GM23338 (cell line): ENCODE measurements around the gene RSPH6A.

ENCODE experiments used
- CREB1 ChIP-seq: fragments of 250-450 bp; sonication (Bioruptor Pico); IDR thresholded peaks from 2 replicates; pipeline ENCODE4 v1.5.0; 2020; ENCODE audit warnings: low read depth, mild to moderate bottlenecking, moderate library complexity
- EZH2 ChIP-seq: fragments of 200-600 bp; sonication (generic); IDR thresholded peaks from one replicate; pipeline ENCODE4 v1.8.0; 2017; ENCODE audit warnings: antibody characterized with exemption, mild to moderate bottlenecking, low read depth; ENCODE audit not compliant: unreplicated experiment
- EZH2phosphoT487 ChIP-seq: fragments of 200-600 bp; sonication (generic); IDR thresholded peaks from one replicate; pipeline ENCODE4 v1.8.1; 2018; ENCODE audit warnings: antibody characterized with exemption; ENCODE audit not compliant: unreplicated experiment
- NANOG ChIP-seq: IDR thresholded peaks from 2 replicates; pipeline ENCODE4 v1.6.1; 2016; ENCODE audit warnings: antibody characterized with exemption, borderline replicate concordance
- POLR2AphosphoS5 ChIP-seq: IDR thresholded peaks from 2 replicates; pipeline ENCODE4 v1.6.1; 2016; ENCODE audit warnings: antibody characterized with exemption, low read depth
- STAT1 ChIP-seq: IDR thresholded peaks from one replicate; pipeline ENCODE4 v1.6.1; 2016; ENCODE audit warnings: antibody characterized with exemption; ENCODE audit not compliant: unreplicated experiment
- TF ChIP-seq, protein P1 (sequence below): IDR thresholded peaks from one replicate; pipeline ENCODE4 v1.6.1; 2018; ENCODE audit warnings: antibody characterized with exemption; ENCODE audit not compliant: unreplicated experiment
- TF ChIP-seq, protein P2 (sequence below), 2 experiments: fragments of 200-600 bp in 1 of 2; sonication (generic) in 1 of 2; conservative IDR thresholded peaks; 2 replicates each; pipeline versions ENCODE4 v1.5.1 to v1.6.1; 2016 to 2017; ENCODE audit warnings: antibody characterized with exemption in 2 of 2, low read depth in 2 of 2, mild to moderate bottlenecking in 2 of 2, moderate library complexity in 1 of 2

DNA sequence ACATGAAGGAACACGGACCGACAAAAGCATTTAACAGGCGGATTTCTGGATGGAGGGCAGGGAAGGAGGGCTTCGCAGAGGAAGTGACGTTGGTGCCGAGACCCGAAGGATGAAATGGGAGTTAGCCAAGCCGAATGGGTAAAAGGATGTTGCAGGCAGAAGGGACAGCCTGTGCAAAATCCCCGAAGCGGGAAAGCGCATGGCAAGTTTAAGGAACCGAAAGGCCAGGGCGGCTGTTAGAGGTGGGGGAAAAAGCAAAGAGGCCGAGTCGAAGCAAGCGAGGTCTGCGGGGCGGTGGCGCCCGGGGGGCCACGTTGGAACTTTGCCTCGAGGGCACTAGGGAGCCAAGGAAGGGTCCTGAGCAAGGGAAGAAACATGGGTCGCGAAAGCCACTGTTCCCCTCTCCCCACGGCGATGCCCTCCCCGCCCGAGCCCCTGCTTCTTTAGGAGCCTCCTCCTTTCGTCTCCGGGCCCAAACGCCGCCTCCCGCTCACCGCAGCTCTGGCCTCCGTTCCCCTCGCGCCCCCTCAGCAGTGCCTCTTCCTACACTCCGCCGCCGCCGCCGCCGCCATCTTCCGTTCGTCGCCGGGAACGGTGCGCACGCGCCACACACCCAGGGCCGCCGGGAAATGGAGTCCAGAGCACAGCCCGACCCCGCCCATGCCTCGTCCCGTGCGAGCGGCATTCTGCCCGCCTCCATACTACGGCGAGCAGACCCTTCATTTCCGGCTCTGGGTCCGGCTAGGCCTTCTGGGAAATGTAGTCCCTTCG lies 47.6 kb upstream of the RSPH6A start, which contains the start of gene SYMPK:
- no peak for TF ChIP-seq EZH2
- TF ChIP-seq NANOG, result no peak
- peak; percentile 82 for TF ChIP-seq CREB1 (CRISPR knock-in tag)
- peak; percentile 67 for TF ChIP-seq POLR2AphosphoS5
- TF ChIP-seq, protein P1, sequence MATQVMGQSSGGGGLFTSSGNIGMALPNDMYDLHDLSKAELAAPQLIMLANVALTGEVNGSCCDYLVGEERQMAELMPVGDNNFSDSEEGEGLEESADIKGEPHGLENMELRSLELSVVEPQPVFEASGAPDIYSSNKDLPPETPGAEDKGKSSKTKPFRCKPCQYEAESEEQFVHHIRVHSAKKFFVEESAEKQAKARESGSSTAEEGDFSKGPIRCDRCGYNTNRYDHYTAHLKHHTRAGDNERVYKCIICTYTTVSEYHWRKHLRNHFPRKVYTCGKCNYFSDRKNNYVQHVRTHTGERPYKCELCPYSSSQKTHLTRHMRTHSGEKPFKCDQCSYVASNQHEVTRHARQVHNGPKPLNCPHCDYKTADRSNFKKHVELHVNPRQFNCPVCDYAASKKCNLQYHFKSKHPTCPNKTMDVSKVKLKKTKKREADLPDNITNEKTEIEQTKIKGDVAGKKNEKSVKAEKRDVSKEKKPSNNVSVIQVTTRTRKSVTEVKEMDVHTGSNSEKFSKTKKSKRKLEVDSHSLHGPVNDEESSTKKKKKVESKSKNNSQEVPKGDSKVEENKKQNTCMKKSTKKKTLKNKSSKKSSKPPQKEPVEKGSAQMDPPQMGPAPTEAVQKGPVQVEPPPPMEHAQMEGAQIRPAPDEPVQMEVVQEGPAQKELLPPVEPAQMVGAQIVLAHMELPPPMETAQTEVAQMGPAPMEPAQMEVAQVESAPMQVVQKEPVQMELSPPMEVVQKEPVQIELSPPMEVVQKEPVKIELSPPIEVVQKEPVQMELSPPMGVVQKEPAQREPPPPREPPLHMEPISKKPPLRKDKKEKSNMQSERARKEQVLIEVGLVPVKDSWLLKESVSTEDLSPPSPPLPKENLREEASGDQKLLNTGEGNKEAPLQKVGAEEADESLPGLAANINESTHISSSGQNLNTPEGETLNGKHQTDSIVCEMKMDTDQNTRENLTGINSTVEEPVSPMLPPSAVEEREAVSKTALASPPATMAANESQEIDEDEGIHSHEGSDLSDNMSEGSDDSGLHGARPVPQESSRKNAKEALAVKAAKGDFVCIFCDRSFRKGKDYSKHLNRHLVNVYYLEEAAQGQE, result no peak
- TF ChIP-seq, protein P2, sequence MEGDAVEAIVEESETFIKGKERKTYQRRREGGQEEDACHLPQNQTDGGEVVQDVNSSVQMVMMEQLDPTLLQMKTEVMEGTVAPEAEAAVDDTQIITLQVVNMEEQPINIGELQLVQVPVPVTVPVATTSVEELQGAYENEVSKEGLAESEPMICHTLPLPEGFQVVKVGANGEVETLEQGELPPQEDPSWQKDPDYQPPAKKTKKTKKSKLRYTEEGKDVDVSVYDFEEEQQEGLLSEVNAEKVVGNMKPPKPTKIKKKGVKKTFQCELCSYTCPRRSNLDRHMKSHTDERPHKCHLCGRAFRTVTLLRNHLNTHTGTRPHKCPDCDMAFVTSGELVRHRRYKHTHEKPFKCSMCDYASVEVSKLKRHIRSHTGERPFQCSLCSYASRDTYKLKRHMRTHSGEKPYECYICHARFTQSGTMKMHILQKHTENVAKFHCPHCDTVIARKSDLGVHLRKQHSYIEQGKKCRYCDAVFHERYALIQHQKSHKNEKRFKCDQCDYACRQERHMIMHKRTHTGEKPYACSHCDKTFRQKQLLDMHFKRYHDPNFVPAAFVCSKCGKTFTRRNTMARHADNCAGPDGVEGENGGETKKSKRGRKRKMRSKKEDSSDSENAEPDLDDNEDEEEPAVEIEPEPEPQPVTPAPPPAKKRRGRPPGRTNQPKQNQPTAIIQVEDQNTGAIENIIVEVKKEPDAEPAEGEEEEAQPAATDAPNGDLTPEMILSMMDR (conservative IDR thresholded peaks at IDR 0.05; ENCODE audit: low read depth in 2 of 2), result no peak
- TF ChIP-seq STAT1, result no peak
- no peak for TF ChIP-seq EZH2phosphoT487
